ENCODE data around the gene DLL1.

- TF ChIP-seq CTCF (IDR thresholded peaks at IDR 0.05) (no peak), POLR2A (IDR thresholded peaks at IDR 0.05) (no peak)
Observed at GRCh38 chr6:170248111-170248805, 42.6 kb downstream of the DLL1 start.
